ENCODE measurements around the gene NIN. TPM values are rescaled to one million over a fixed set of nuclear protein-coding genes. Genes with fewer than 3 reads are reported as not detected.
"Not testable (repeated sequence)": the region's sequence is repeated elsewhere in the genome, so short reads cannot be mapped to it uniquely, and the experiment has no call there.

The NIN gene
- total RNA-seq, 1 experiment from 2014 or later, result 19.2 TPM

DNA sequence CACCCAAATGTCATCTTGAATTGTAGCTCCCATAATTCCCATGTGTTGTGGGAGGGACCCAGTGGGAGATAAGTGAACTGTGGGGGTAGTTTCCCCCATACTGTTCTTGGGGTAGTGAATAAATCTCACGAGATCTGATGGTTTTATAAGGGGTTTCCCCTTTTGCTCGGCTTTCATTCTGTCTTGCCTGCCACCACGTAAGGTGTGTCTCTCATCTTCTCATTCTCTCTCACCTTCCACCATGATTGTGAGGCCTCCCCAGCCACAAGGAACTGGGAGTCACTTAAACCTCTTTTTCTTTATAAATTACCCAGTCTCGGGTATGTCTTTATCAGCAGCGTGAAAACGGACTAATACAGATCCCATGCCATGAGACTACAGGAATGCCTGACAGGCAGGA, 11.7 kb downstream of the NIN start:
- not testable (repeated sequence) for DNase-seq (ENCODE audit: low spot score)

DNA sequence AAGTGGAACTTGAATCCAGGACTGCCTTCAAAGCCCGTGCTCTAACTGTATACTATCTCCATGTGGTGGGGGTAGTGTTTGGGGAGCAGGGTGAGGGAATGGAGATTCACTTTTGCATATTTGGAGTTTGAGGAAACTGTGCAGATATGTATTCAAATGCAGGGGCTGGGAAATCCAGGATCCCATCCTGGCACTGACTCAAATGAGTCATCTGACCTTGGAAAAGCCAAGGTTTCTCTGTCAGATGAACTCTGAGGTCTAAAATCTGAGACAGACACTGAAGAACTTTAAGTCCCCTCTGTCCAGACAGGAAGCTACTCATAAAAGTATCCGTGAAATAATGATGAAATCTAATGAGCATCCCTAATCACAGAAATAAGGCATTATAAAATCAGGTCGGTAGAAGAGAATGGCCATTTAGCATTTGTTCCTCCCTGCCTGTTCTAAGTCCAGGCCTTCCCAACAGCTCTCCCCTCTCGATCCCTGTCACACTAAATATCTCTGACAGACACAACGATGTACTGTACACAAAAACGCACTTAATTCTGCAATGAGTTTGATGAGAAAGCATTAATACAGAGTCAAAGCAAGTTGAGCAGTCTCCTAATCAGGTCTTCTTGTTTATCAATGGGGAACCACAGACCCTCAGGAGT, 14.4 kb downstream of the NIN start:
- no peak for DNase-seq (ENCODE audit: low spot score)

DNA sequence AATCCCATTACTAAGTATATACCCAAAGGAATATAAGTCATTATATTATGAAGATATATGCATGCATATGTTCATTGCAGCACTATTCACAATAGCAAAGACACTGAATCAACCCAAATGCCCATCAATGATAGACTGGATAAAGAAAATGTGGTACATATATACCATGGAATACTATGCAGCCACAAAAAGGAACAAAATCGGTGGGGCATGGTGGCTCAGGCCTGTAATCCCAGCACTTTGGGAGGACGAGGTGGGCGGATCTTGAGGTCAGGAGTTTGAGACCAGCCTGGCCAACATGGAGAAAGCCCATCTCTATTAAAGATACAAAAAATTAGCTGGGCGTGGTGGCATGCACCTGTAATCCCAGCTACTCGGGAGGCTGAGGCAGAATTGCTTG, 15.4 kb downstream of the NIN start:
- DNase-seq (ENCODE audit: low spot score), result not testable (repeated sequence)

DNA sequence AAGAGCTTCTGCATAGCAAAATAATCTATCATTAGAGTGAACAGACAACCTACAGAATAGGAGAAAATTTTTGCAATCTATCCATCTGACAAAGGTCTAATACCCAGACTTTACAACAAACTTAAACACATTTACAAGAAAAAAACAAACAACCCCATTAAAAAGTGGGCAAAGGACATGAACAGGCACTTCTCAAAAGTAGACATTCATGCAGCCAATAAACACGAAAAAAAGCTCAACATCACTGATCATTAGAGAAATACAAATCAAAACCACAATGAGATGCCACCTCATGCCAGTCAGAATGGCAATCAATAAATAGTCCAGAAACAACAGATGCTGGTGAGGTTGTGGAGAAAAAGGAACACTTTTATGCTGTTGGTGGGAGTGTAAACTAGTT, 15.9 kb downstream of the NIN start:
- DNase-seq (ENCODE audit: low spot score), result not testable (repeated sequence)

DNA sequence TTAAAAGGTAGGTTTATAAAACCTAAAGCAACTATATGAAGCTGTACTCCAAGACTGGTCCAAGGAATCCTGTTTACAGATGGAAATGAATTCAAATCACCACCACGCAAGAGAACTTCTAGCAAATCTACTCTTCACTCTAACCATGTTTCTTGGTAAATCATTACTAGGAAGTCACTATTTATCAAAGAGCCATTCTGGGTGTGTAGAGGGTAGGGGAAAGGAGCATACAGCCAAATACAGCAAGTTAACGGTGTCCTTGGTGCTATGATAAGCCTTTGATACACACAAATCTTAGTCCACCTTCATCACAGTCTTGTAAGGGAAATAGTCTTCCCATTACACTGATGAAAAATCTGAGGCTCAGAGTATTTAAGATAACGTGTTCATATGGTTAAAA, 16.8 kb downstream of the NIN start:
- DNase-seq (ENCODE audit: low spot score), result no peak

DNA sequence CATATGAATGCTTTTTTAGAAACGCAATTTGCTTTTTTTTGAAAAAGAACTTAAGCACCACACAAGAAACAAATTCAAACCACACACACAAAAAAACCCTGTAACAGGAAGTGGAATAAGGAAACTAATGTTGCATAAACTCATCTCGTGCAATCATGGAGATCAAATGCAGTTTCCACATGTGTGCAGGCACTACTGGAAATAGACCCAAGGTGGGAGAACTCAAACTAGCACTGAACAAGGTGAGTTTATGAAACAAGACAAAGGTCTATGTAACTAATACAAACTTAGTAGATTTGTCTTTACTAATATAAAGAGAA, 17.5 kb downstream of the NIN start:
- no peak for DNase-seq (ENCODE audit: low spot score)

DNA sequence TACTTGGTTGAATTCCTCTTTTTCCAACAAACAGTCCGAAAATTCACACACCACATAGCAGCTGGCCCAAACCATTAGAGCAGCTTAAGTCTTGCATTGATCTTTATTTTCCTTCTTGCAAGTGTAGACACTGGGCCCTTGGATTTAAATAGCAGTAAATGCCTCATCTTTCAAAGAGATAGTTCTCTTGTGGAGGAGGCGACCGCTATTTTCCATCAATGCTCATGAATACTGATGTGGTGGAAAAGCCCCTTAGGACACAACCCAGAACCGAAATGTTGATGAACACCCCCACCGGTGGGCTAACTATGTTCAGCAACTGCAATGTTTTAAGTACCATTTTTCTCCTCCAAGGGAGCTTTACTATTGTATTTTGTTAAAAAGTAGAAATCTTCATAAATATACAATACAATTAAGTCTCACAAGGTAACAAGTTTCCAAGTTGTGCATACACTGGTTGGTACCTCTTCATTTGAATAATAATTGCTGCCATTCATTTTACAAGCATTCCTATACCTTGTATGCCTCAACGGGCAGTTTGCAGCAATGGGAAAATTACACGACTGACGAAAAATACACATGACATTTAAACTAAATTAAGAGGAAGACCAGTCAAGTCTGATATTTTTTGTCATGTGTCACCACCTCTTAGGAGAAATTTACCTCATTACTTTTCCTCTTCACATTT, 18.0 kb downstream of the NIN start:
- DNase-seq (ENCODE audit: low spot score), result no peak

DNA sequence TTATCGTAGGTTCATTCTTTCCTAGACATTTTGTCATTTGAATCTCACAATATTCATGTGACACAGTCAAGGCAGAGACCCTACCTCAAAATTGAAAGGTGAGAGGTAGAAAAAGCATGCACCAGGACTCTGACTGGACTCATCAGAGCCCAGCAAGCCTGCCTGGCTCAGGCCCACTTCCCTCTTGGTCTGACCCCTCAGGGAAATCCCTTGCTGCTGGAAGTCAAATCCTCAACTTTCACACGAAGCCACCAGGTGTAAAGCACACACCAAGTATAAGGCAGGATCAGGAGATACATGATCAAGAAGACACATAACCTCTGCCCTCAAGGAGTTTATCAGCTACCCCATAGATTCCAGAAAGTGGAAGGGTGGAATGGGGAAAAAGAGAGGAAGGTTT, 18.8 kb downstream of the NIN start:
- DNase-seq (ENCODE audit: low spot score), result no peak

DNA sequence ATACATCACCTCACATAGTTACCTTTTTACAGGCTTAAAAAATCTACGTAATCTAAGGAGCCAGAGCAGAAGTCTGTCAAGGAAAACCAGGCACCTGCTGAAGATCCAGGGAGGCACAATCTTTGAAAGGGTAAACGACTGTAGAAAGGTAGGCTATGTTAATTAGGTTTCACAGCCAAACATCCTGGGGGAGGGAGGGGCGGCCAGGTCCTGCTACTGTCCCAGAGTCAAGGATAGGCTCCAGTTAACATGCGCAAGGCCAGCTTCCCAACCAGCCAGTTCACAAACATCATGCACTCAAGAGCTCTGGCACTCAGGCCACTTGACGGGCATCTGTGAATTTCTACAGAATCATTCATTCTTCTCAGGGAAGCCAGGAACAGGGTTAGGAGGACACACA, 22.9 kb downstream of the NIN start:
- DNase-seq (ENCODE audit: low spot score), result no peak

DNA sequence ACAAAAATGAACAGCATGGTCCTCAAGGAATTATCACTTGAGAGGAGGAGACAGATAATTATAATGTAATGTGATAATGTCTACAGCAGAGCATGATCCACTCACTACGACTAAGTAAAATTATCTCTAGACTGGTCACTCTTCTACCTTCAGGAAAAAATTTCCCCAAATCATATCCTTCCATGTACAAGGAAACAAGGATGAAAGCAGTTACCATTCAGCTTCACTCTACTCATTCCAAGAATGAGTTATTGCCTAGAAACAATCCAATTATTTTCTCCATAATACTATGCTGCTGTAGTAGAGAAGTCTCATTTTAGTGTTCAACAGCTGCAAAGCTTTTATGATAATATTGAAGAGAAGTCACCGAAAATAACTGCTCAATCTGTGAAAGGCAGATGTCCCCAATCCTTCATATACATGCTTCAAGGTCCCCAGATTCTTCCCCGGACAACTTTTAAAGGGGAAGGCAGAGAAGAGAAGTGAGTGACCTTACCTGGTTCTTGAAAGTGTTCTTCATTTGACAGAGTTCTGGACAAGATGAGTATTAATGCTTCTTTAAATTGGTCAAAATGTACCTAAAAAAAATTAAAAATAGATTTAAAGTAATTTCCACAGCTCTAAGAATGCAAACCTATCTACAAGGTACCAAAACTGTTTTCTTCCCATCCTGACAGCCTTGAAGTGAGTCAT, 24.6 kb downstream of the NIN start:
- DNase-seq (ENCODE audit: low spot score), result no peak

DNA sequence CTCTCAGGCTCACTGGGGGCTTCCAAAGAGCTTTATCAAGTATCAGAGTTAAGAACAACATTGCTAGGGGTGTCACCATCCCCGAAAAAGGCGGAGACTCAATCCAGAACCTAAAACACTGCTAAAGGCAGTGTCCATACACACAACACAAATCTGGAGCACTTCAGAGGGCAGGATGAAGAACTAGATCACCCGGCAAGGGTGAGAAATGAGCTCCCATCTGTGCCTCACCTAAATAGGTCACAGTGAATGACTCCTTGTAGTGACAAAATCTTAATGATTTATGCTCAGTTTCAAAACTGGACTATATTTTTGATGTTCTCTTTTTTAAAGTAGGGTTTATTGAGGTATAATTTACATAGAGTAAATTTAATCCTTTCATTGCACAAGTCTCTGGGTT, 25.6 kb downstream of the NIN start:
- no peak for DNase-seq (ENCODE audit: low spot score)

DNA sequence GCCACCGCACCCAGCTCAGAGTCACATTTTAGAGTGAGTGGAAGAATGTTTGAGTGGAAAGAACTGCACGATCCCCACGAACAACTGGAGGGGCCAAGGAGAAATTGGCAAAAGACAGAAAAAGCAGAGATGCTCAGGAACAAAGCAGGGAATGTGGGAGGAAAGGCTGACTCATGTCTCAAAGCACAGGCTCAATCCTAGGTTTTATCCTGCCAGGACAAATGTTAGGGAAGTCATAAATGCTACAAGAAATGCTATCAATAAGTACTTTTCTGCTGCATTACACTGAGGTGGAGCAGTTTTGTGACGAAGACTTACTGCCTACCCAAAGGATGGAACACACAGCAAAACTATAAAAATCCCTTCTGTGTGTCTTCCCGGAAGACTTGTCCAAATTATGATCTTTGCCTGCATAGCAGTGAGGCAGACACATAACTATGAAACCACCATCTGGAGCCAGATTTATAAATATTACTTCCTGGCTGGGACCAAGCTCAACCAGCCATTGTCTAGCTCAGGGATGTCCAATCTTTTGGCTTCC, 26.7 kb downstream of the NIN start:
- no peak for DNase-seq (ENCODE audit: low spot score)

DNA sequence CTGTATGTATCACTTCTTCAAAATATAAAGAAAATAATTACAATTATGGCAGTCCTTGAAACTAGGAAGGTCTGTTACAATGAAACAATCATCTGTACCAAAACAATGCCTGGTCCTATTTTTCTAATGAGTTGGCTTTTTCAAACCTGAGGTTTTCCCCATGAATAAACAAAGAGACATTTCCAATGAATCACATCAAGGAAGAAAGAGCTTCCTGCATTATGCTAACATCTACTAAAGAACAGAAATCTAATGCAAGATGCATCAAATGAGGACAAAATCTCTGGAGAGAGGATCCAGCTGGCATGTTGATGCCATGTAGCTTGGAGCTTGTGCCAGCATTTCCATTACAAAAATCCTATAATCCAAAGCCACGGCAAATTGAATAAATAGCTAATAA, 29.3 kb downstream of the NIN start:
- DNase-seq (ENCODE audit: low spot score), result no peak

DNA sequence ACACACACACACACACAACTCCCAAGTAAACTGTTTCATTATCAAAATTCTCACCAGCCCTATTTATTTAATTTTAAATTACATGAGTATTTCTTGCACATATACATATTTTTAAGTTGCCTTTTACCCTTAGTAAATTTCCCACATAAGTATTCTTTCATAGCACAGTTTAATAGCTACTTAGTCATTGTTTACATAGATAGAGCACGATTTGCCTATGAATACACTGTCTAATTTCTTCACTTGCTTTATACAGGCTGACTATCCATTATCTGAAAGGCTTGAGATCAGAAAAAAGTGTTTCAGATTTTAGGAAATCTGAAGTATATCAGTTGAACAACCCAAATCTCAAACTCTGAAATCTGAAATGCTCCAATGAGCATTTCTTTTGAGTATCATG, 30.9 kb downstream of the NIN start:
- DNase-seq (ENCODE audit: low spot score), result no peak

DNA sequence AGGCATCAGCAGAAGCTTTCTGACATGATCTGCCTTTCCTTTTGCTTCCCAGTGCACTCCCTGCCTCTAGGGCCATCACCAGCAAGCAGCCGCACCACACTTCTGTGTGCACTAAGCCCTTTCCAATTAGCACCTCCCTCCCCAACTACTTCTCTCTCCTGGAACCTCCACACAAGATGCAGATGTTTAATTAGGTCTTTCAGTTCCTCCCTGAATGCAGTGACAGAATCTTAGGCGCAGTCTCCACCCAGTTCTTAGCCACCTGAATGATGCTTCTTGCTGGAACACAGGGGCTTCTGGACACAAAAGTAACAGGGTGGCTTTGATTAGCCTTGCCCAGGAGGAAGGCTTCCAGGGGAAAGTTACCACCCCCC, 32.9 kb downstream of the NIN start:
- DNase-seq (ENCODE audit: low spot score), result no peak

DNA sequence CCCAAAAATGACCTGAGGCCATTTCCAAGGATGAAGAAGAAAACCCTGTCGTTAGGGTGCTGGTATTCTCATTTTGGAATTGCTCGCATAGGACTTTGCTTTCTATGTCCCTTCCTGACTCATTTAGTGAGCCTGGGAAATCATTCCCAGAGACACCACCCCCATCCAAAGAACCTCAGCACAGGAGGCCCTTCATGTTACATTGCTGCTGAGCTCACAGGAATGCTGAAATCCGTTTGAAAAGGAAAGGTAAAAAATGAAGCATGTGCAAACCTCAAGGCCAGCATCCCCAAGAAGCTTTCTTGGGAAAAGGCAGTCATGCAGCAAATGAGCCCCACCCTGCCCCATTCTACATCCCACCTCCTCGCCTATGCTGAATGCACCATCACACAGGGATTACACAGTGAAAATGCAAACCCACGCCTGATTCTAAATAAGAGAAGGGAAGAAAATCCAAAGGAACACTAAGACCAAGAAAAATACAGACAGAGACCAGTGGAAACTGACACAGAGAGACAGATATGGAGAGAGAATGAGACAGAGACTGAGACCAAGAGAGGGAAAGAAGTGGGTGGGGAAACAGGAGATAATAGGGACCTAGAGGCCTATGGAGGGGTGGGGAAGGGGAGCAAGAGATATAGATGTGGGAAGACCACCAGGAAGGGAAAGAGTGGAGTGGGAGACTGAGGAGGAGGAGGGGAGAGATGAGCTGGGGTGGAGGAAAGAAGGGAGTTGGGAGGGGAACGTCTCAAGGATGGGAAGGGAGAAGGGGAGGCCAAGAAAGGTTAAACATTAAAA, 33.5 kb downstream of the NIN start:
- no peak for DNase-seq (ENCODE audit: low spot score)

DNA sequence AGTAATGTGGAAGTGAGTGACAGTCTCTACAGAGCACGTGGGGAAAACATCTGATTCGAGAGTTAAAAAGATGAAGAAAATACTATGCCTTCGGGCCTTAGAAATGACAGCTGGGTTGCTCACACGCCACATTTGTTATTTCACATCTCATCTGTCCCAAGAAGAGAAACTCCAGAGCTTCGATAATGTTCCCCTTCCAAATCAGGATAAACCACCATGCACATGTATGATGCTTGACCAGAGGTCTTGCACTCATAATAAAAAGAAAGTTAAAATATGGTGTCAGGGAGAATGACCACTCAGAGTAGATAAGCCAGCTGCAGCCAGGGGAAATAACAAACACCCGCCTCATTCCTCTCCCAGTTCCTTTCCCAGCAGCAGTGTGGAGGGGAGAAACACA, 34.6 kb downstream of the NIN start:
- no peak for DNase-seq (ENCODE audit: low spot score)

DNA sequence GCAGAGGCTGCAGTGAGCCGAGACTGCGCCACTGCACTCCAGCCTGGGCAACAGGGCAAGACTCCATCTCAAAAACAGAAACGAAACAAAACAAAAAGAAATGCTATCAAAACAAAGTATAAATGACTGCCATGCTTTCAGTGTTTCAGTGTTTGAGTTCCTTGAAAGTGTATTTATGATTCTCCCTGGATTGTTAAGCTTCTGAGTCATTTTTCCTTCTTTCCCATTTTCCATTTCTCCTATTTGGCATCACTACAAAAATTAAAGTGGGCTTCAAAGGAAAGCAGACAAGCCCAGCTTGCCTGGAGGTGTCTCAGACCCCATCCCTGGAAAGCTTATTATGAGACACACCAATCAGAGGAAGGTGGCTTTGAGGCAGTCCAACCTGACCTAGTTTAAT, 35.1 kb downstream of the NIN start:
- no peak for DNase-seq (ENCODE audit: low spot score)

DNA sequence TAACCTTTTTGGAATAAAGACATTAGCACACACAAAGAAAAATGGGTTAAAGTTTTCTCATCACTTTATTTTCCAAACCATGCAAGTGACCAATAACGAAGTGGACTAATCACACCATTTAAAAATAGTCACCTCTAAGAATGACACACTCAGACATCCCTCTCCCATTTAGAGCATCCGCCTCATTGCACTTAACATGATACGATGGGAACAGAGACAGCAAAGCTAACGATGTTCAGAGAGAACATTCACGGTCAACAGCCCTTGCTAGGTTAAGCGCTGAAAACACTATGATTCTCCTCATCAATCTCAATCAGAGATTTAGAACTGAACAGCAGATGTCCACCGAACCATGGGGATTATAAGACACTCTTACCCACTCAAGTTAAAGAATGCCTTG, 35.8 kb downstream of the NIN start:
- no peak for DNase-seq (ENCODE audit: low spot score)

DNA sequence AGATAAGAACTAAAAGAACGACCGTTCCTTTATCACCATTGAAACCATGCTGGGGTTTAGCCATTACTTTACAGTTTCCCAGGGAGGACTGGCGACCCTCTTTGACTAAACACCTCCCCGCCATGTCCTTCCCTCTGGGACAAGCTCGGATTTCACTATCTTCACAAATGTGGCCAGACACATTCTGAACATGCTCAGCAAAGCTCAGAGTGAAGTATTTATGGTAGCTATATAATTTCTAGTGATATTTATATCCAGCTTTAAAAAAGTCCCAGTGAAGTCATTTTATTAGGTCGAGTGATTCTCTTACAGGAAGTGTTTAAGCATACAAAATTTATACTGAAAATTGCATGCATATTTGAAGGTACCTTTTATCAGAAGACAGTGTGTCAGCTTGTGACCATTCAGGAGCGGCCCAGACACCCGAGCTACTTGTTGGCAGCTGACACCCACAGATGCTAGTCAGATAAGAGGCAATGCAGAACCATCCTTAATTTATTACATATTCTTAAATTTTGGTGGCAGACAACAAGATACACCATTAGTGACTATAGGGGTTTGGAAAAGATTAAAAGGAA, 36.8 kb downstream of the NIN start:
- no peak for DNase-seq (ENCODE audit: low spot score)

DNA sequence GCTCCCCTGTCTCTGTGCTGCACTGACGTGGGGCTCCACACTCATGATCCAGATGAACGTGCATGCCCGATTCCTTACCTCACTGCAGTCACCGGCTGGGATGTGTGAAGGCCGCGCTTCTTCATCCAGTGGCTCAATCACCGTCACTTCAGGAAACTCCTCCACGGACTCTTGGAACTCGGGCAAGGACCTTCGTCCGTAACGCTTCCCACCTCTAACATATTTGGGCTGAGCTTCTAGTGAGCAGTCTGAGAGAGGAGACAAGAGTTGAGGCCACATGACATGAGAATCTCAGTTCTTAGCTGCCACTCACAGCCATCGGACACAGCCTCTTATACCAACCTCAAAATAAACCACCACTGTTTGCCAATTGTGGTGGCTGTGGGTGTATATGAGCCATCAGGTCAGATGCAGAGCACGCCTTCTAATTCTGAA, 38.3 kb downstream of the NIN start:
- no peak for DNase-seq (ENCODE audit: low spot score)

DNA sequence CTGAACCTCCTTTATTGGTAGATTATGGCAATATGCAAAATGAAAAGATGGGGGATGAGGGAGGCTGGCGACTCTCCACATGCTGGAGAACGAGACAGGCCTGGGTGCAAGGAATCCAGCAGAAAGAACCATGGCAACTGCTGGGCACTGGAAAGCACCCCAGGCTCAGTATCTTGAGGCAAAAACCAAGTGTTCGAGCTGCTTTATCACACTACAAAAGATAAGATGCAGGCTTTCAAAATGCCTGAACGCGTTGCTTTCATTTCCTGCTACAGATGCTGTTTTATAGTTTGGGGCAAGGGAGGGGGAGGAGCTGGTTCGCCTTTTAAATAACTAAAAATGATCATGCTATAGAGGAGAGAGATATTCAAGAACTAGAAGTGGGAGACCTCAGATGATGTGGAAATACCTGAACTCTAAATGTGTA, 38.9 kb downstream of the NIN start:
- no peak for DNase-seq (ENCODE audit: low spot score)

All from A172 (cell line).